ENCODE measurements around the gene ZNF326.
"Not testable (repeated sequence)": the region's sequence is repeated elsewhere in the genome, so short reads cannot be mapped to it uniquely, and the experiment has no call there.

Gene ZNF326

GRCh38 chr1:89997152-89997551, 2.2 kb downstream of the ZNF326 start:
- not testable (repeated sequence) for DNase-seq (ENCODE audit: low spot score)

DNA sequence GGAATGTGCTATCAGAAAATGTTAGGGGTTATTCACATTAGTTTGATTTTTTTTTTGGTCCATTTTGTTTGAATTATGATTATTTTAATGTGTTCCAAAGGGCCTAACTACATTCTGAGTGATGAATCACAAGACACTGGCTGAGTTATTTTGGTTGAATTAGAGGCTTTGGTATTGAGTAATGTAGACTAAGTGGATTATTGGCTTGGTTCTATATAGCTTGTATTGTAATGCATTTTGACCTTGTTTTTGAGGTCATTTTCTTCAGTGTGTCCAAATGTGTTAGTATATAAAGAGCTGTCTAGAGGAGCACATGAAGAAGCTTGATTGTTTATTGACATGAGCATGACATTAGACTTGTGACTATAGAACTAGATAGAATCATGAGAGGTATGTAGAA, 3.4 kb downstream of the ZNF326 start:
- DNase-seq (ENCODE audit: low spot score): no peak

DNA sequence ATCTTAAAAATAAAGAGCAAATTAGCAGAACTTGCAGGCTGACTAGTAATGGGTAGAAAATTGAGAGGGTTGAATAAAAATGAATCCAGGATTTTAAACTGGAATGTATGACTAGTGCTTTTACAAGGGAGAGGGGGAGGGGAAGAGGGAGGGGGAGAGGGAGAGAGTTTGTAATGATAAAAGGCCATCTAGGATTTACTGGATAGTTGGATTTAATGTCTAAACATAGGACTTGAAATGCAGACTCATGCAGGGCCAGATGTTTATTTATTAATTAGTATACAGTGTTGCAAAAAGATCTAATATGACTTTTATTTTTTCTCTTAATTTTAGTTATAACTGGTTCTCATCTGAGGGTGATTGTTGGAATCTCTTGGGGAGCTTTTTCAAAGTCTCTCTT, 4.3 kb downstream of the ZNF326 start:
- no peak for DNase-seq (ENCODE audit: low spot score)

DNA sequence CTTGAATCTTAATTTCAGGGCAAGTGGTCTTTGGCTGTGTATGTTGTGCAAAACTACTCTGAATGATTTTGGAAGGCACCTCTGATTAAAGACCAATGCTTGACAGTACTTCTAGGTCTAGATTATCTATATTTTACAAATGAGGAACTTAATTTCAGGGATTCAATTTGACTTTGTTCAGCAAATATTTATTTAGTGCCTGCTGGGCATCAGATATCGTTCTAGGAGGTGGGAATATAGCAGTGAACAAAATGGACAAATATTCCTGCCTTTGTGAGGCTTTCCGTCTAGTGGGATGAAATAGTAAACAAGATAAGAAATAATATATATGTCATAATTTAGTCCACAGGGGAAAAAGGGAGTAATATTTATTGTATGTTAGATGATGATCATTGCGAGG, 4.7 kb downstream of the ZNF326 start:
- no peak for DNase-seq (ENCODE audit: low spot score)

DNA sequence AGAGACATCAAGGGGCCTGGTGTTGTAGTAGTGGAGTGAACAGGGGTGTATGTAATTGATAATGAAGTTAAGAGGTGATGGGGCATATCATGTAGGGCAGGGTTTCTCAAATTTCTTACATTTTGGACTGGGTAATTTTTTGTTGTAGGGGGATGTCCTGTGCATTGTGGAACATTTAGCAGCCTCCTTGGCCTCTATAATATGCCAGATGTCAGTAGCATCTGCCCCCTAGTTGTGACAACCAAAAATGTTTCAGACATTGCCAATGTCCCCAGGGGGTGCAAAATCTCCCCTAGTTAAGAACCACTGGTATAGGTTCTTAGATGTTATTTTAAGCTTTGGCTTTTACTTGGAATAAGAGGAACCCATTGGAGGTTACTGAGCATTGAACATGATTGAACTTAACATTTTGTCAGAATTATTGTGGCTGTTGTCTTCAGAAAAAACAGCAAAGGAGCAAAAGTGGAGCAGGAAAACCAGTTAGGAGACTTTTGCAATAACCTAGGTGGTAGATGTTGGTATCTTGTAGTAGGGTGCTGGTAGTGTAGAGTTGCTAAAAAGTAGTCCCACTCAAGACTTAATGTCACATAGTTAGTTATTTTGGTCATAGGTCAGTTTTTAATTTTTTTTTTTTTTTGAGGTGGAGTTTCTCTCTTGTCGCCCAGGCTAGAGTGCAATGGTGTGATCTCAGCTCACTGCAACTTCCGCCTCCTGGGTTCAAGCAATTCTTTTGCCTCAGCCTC, 6.2 kb downstream of the ZNF326 start:
- peak; percentile 12 for DNase-seq (ENCODE audit: low spot score)

DNA sequence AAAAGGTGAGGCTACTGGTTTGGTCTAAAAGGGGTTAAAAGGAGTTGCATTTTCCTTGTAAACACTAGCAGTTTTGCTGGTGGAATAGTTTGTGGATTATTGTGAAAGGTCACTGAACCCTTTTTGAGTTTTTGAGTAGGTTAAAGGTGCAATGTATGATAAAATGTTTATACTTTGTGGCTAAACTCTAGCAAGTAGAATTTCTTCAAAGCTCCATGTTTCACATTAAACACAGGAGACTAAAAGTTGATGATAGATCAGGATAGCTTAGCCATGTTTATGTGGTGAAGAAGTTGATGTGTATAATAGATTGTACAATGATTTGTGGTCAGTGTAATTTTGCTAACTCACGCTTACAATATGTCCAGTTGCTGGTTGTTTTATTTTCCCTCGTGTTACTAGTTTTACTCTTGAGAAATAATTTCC, 13.1 kb downstream of the ZNF326 start:
- DNase-seq (ENCODE audit: low spot score): no peak

- DNase-seq (ENCODE audit: low spot score): no peak
These were observed 17.4 kb downstream of the ZNF326 start for GRCh38 chr1:90012300-90012699.

DNA sequence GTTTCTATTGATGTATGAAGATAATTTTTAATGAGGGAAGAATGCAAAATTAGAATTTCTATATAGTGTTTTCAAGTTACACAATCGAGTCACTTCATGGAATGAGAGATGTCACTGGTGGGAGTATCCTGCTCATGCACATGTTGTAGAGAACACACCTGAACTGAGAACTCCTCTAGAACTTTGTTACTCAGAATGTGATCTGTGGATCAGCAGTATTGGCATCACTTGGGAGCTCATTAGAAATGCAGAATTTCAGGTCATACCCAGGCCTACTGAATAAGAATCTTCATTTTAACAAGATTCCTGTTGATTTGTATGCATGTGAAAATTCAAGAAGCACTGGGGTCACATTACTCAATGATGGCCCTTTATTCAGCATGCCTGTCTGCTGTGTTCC, 28.8 kb downstream of the ZNF326 start:
- DNase-seq (ENCODE audit: low spot score): no peak

DNA sequence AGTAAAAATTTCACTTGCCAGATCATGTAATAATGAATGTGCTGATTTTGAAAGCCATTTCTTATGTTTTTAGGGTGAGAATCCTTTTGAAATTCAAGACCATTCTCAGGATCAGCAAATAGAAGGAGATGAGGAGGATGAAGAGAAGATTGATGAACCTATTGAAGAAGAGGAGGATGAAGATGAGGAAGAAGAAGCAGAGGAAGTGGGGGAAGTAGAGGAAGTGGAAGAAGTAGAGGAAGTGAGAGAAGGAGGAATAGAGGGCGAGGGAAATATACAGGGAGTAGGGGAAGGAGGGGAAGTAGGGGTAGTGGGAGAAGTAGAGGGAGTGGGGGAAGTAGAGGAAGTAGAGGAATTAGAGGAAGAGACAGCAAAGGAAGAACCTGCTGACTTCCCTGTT, 32.4 kb downstream of the ZNF326 start:
- no peak for DNase-seq (ENCODE audit: low spot score)

DNA sequence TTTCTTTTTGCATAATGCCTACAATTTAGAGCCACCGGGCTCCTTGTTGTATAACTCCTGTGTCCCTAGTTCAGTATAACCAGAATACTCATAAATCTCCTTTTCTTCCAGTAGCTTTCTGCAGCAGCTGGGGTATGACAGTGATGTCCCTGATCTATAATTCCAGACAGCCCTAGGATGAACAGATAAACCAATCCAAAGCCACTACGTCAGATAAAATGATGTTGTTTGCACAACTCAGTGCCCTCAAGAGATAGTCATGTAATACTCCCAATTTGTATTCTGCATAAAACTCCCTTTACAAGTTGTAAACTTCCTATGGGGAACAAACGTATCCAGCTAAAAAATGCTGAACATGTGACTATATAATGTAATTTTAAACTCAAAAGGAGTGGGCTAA, 44.7 kb downstream of the ZNF326 start:
- DNase-seq (ENCODE audit: low spot score): no peak

GRCh38 chr1:90043586-90043985, 48.7 kb downstream of the ZNF326 start:
- DNase-seq (ENCODE audit: low spot score): no peak

- no peak for DNase-seq (ENCODE audit: low spot score)
These were observed 49.4 kb downstream of the ZNF326 start for GRCh38 chr1:90044346-90044745.

DNA sequence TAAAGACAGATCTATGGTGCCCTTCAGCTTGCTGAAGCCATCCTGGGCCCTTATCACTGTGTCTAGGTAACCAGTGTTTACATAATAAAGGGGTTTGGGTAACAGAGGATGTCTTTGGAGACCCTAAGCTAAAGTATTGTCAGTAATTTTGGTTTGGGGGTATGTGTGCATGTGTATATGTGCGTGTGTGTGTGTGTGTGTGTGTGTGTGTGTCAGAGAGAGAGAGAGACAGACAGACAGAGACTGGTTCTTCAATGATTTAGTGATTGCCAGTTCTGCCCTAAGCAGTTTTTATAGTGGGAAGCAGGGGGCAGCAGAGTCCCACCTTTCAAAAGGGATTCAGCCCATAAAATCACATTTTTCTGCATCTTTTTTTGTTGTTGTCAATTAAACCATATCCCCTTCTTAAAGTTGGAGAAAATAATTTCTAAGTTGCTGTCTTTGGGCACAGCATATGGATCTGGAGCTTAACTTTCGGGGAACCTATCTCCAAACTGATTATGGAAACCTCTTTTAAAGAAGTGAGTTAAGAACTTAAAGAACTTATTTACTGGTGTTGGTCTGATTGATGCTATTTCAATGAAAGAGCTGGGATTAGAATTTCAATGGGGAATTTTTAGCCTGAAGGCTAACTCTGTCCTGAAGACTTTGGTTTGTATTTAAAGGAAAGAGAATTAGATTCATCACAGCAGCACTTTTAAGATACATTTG, 51.1 kb downstream of the ZNF326 start:
- peak; percentile 16 for DNase-seq (ENCODE audit: low spot score)

DNA sequence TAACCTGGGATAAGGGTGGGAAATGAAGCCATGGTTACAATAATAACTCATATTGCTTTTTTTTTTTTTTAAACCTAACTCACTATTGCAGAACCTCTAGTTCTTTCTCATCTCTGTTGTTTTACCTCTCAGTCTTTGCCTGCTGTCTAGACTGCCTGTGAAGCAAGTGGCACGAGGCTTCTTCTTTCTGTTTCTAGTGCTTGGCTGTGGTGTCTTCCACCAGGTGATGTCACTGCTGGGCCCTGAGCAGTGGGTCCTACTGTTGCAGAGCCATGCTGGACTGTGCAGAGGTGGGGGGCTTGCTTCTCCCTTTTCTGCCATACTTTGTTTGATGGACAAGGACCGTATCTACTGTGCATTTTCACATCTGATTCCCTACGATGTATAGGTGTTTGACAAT, 51.7 kb downstream of the ZNF326 start:
- no peak for DNase-seq (ENCODE audit: low spot score)

GRCh38 chr1:90048043-90048442, 53.1 kb downstream of the ZNF326 start:
- no peak for DNase-seq (ENCODE audit: low spot score)

- DNase-seq (ENCODE audit: low spot score): not testable (repeated sequence)
These were observed 68.1 kb downstream of the ZNF326 start for GRCh38 chr1:90062700-90063643.

GRCh38 chr1:90064109-90064508, 69.2 kb downstream of the ZNF326 start:
- DNase-seq (ENCODE audit: low spot score): not testable (repeated sequence)

GRCh38 chr1:90067194-90067931, 72.5 kb downstream of the ZNF326 start:
- DNase-seq (ENCODE audit: low spot score): no peak

GRCh38 chr1:90068611-90069280, 73.8 kb downstream of the ZNF326 start:
- DNase-seq (ENCODE audit: low spot score): no peak

GRCh38 chr1:90074137-90074536, 79.2 kb downstream of the ZNF326 start:
- DNase-seq (ENCODE audit: low spot score): peak; percentile 11

GRCh38 chr1:90074566-90074965, 79.7 kb downstream of the ZNF326 start:
- no peak for DNase-seq (ENCODE audit: low spot score)

Data from germinal center (tissue), 1 donor.